GM13977 (cell line): ENCODE measurements around the gene DCXR.

Source experiments
- DNase-seq: peaks from one replicate; pipeline ENCODE4 v3.0.0; 2012; ENCODE audit warnings: low spot score
- CTCF ChIP-seq: IDR thresholded peaks from 2 replicates; pipeline ENCODE4 v1.5.1; 2012; ENCODE audit warnings: mild to moderate bottlenecking, control low read depth; ENCODE audit not compliant: insufficient read depth; ENCODE audit errors: extremely low read depth, missing control alignments
- in situ Hi-C: fragments of 300-500 bp; cut with MboI; formaldehyde crosslinking; loops from one replicate; pipeline ENCODE4 v1.12.0; 2022; ENCODE audit warnings: low sequenced_read_pairs, low pct_unique_long_range_greater_than_20kb, mixed read lengths, inconsistent platforms; ENCODE audit not compliant: unreplicated experiment

Gene DCXR

DNA sequence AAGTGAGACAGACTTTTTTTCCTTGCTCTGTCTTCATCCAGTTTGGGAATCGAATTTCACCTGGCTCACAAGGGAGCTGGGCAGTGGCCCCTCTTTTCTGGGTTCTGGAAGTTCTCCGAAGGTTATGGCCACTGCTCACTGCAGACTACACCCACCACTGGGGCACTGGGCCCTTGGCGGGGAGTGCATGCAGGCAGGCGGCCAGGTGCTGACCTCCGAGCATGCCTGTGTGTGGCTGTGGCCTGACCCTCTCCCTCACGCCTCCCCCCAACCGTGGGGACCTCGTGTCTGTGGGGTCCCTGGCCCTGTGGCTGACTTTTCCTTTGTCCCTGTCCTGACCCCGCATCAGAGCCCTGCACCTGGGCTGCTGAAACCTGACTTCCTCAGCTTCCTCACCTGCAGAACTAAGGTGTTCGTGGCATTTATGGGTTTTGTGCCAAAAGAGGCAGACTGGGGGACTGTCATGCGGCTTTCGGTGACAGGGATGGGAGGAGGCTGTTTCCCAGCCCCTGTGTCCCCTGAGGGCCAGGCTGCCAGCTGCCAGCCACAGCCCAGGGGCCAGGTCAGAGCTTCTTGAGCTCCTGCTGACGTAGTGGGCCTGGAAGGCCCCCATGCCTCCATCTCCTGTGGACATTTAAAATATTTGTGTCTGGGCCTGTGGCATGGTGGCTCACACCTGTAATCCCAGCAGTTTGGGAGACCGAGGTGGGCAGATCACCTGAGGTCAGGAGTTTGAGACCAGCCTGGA is 38.6 kb downstream of the DCXR start:
- in situ Hi-C loops, result no loop called here
- no peak for TF ChIP-seq CTCF
- no peak for DNase-seq

GRCh38 chr17:81998212-81998611 is 39.3 kb downstream of the DCXR start:
- no peak for DNase-seq
- TF ChIP-seq CTCF, result no peak
- in situ Hi-C loops, result no loop called here

GRCh38 chr17:81996757-81997441 is 40.6 kb downstream of the DCXR start:
- in situ Hi-C loops, result no loop called here
- no peak for DNase-seq
- no peak for TF ChIP-seq CTCF

- in situ Hi-C loops, result no loop called here
- no peak for TF ChIP-seq CTCF
- no peak for DNase-seq
Observed at GRCh38 chr17:81996232-81996756, 41.2 kb downstream of the DCXR start.

DNA sequence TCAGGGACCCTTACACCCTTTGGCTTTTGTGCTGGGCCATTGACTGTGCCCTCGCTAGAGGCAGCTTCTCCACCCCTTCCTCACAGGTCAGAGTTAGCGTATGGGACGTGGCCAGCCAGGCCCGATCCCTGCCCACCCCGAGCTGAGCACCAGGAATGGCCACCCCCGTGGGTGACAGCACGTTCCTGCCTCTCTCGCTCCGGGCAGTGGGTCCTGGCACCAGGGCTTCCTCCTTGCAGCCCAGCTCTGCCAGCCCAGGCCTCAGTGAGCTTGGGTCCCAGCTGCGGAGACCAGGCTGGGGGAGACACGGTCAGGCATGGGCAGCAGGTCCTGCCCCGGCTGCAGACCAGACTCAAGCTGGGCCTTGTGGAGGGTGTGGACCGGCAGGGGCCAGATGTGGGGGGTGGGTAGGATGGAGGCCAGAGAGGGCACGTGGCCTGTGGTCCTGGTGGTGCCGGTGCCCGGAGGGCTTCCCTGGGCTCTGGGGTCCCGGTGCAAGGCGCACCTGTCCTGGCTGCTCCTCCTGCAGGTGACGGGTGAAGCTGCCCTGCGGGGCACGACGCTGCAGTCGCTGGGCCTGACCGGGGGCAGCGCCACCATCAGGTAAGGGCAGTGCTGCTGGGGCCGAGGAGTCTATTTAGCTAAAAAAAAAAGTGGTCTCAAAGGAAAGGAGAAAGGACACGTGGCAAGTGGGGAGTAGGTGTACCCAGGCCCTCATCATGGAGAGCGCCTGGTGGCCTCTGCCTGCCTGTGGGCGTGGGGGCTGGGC is 41.9 kb downstream of the DCXR start:
- in situ Hi-C loops, result no loop called here
- no peak for DNase-seq
- no peak for TF ChIP-seq CTCF
